Fibroblast of villous mesenchyme (primary cell): ENCODE data around the gene CARNS1. TPM values are rescaled to one million over a fixed set of nuclear protein-coding genes. Genes with fewer than 3 reads are reported as not detected.

ENCODE experiments used
- DNase-seq: peaks from one replicate; pipeline ENCODE4 v3.0.0-alpha.2; 2010; ENCODE audit warnings: low read depth
- H3K4me3 ChIP-seq: 2 replicates; pipeline ENCODE4 v1.5.1; 2011; ENCODE audit warnings: low read depth, mild to moderate bottlenecking, low read length
- CTCF ChIP-seq: IDR thresholded peaks from 2 replicates; pipeline ENCODE4 v1.5.1; 2012; ENCODE audit warnings: low read depth, mild to moderate bottlenecking, low read length; ENCODE audit not compliant: insufficient read depth
- total RNA-seq: library from RNA; depleted of rRNA; stranded (reverse); fragments of >200 nt; gene quantifications from 2 replicates; pipeline ENCODE4 v1.2.3, GENCODE V29; 2012

CARNS1 gene
- total RNA-seq, 1 donor: not detected

GRCh38 chr11:67435727-67436458 lies 20.4 kb downstream of the CARNS1 start:
- no peak overlapping the region for H3K4me3 ChIP-seq
- no peak for TF ChIP-seq CTCF
- no peak for DNase-seq

DNA sequence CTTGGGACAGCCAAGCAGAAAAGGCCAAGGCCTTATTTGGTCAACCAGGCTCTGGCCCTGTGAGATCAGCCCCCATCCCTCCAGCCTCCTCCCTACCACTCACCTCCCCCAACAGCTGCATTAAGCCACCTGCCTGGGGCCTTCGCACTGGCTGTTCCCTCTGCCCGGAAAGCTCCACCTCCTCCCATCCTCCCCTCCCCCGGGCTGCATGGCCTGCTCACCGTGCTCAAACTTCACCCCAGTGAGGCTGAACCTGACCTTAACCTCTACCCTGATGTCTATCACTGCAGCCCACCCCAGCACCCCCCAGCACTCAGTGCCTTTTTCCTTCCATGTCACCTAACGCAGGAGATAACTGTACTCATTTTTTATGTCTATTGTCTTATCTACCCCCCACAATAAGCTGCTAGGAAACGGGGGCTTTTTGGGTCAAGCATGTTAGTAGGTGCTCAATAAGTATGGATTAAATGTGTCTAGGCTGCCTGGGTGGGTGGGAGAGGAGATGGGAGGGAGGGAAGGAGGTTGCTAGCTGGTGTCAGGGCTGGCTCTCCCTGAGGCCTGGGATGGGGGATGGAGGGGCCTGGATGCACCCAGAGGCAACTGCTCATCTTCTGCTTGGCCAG lies 21.1 kb downstream of the CARNS1 start:
- no peak for TF ChIP-seq CTCF
- no peak for DNase-seq
- H3K4me3 ChIP-seq: no peak overlapping the region

DNA sequence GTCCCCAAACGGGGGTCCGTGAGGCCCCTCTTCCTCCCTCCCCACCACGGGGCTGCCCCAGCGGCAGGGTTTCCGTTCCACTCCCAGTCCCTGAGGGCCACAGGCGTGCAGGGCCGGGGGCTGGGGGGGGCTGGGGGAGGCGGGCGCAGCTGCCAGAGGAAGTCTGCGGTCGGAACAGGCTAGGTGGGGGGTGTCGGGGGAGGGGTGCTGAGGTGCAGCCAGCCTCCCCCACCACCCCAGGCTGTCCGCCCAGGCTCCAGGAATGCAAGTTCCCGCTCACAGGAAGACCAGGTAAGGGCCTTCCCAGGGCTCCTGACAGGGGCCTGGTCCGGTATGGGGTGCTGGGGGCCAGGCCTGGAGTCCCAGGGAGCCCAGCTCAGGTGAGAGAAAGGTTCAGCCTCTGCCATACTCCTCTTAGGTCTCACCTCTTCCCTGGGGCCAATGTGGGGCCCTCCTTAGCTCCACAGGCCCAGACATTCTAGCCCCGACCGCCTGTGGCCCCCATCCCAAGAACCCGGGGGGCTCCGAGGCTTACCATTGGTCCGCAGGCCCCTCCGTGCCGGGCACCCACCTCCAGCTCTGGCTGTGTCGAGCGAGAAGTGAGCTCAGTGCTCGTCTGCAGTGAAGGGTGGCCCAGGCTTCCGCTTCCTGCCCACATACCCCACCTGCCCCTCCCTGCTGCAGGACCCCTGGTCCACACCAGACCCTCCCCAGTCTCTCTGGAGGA lies 21.8 kb downstream of the CARNS1 start, which contains the start of gene PTPRCAP:
Gene PTPRCAP (minus strand): TSS at position 601 of the 727 bp plus-strand sequence. CDS start 63 bp downstream, at position 538.
- H3K4me3 ChIP-seq: no peak within 1 kb of the TSS
- no peak for DNase-seq
- TF ChIP-seq CTCF: no peak

GRCh38 chr11:67437809-67438157 lies 22.3 kb downstream of the CARNS1 start:
- TF ChIP-seq CTCF: no peak
- no peak for DNase-seq

DNA sequence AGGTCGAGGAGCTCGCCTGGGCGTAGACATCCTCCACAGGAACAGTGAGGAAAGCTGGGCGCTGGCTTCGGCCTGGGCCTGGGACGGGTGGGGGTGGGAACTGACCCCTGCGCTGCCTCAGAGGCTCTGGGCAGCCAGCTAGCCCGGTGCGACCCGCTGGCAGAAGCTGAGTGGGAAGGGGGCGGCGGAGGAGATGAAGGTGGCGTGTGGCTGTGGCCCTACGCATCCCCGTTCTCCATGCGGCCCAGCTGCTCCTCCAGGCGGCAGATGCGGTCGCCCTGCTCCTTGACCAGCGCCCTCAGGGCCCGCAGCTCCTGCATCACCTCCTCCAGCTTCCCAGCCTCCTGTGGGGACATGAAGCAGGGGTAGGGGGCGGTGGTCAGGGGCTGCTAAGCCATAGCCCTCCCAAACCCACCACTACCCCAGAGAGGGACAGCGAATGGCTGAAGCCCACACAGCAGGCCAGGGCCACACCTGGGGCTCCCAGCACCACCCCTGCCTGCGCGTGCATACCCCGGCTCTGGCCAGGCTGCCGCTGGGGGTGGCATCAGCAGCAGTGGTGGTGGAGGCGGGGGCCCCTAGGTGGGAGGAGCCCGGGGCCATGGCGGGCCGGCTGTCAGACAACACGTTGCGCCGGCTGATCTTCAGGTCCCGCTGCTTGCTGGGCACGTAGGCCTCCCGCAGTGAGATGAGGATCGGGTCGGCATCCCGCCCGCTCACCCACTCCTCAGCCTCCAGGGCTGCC lies 22.9 kb downstream of the CARNS1 start:
- H3K4me3 ChIP-seq: no peak overlapping the region
- DNase-seq: no peak
- no peak for TF ChIP-seq CTCF

More at GRCh38 chr11:67437809-67438157, 22.3 kb downstream of the CARNS1 start:
- no peak overlapping the region for H3K4me3 ChIP-seq

GRCh38 chr11:67439321-67440228 lies 24.1 kb downstream of the CARNS1 start:
- no peak for TF ChIP-seq CTCF
- DNase-seq: no peak
- H3K4me3 ChIP-seq: no peak overlapping the region
